ENCODE data around the gene RBM25.
A peak's percentile ranks its signal among the peaks of the same experiment; 100 is the strongest.

Gene RBM25

DNA sequence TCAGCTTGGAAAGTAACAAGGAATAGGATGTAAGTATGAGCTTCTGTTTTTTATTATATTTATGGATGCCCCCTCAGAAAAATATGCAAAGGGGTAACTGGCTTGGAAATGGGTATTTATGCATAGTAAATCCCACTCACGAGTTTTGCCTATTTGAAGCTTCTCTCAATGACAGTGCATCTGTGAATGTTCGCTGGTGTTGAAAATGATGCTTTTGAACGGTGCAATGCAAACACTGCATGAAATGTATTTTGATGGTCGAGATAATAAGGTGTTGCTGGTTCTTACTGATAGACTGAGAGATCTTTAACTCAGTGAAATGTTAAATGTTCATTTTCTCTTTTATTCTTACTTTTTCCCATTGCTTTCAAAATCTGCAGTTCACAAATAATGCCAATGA, 42.0 kb downstream of the RBM25 start:
- Histone ChIP-seq H3K27ac (ENCODE audit: low read depth in 2 of 2, low read length in 2 of 2) (no peak overlapping the region), H3K36me3 (ENCODE audit: control insufficient read depth in 2 of 2, insufficient read depth in 2 of 2, low read length in 2 of 2) (peaks cover 58 to 70% of the 10 kb centered on the region in 2 donors), H3K4me1 (ENCODE audit: control insufficient read depth in 2 of 2, insufficient read depth in 2 of 2, low read length in 2 of 2) (no peaks in the 10 kb centered on the region), H3K9ac (ENCODE audit: low read depth in 1 of 2, low read length in 2 of 2) (no peak overlapping the region), H3K27me3 (ENCODE audit: control insufficient read depth in 2 of 2, insufficient read depth in 2 of 2, low read length in 2 of 2) (no peaks in the 10 kb centered on the region), H3K9me3 (ENCODE audit: control insufficient read depth in 2 of 2, low read length in 2 of 2) (no peaks in the 10 kb centered on the region), H3K4me3 (ENCODE audit: low read length in 2 of 2) (no peak overlapping the region)

DNA sequence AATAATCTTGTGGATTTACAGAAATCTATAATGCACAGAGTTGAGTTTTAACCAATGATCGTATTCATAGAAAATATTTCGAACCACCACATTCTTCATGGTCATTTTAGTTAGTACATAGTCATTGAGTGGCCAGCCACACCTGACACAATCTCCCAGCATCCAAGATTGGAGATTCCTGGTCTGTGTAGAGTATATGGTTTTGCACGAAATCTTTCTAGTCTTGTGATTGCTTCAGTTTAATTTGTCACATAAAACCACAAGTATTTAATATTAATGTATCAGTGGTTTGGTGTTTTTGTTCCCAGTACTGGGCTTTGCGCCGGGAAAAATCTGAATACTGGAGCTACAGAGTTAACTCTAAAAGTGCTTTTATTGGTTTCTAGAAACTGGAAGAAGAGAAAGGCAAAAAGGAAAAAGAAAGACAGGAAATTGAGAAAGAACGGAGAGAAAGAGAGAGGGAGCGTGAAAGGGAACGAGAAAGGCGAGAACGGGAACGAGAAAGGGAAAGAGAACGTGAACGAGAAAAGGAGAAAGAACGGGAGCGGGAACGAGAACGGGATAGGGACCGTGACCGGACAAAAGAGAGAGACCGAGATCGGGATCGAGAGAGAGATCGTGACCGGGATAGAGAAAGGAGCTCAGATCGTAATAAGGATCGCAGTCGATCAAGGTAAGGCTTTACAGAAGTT, 44.6 kb downstream of the RBM25 start:
- no peak overlapping the region for H3K9ac ChIP-seq (ENCODE audit: low read depth in 1 of 2, low read length in 2 of 2)
- no peaks in the 10 kb centered on the region for H3K9me3 ChIP-seq (ENCODE audit: control insufficient read depth in 2 of 2, low read length in 2 of 2)
- H3K4me1 ChIP-seq (ENCODE audit: control insufficient read depth in 2 of 2, insufficient read depth in 2 of 2, low read length in 2 of 2), result no peaks in the 10 kb centered on the region
- no peak overlapping the region for H3K4me3 ChIP-seq (ENCODE audit: low read length in 2 of 2)
- H3K36me3 ChIP-seq (ENCODE audit: control insufficient read depth in 2 of 2, insufficient read depth in 2 of 2, low read length in 2 of 2), result peaks cover 60 to 82% of the 10 kb centered on the region in 2 donors
- H3K27ac ChIP-seq (ENCODE audit: low read depth in 2 of 2, low read length in 2 of 2), result no peak overlapping the region
- no peaks in the 10 kb centered on the region for H3K27me3 ChIP-seq (ENCODE audit: control insufficient read depth in 2 of 2, insufficient read depth in 2 of 2, low read length in 2 of 2)

DNA sequence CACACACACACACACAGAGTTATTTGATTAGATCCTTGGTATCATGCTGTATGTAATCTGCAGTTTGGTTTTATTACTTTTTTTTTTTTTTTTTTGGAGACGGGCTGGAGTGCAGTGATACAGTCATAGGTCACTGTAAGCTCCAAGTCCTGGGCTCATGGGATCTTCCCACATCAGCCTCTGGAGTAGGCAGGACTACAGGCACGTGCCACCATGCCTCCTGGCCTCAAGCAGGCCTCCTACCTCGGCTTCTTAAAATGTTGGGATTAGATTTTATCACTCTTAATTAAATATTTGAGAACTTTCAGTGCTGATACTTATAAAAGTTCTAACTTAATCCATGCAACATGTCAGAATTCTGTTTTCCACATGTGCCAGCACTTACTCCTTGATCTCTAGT, 46.7 kb downstream of the RBM25 start:
- H3K4me1 ChIP-seq (ENCODE audit: control insufficient read depth in 2 of 2, insufficient read depth in 2 of 2, low read length in 2 of 2), result no peaks in the 10 kb centered on the region

DNA sequence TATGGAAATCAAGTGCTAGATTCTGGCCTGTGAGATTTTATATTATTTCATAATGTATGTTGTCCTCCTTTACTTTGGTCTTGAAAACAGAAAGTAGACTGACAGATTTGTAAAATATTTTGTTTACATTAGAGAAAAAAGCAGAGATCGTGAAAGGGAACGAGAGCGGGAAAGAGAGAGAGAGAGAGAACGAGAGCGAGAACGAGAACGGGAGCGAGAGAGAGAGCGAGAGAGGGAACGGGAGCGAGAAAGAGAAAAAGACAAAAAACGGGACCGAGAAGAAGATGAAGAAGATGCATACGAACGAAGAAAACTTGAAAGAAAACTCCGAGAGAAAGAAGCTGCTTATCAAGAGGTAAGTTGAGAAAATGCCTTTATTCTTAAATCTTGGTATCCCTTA, 47.4 kb downstream of the RBM25 start:
- Histone ChIP-seq H3K9me3 (ENCODE audit: control insufficient read depth in 2 of 2, low read length in 2 of 2) (no peaks in the 10 kb centered on the region), H3K4me1 (ENCODE audit: control insufficient read depth in 2 of 2, insufficient read depth in 2 of 2, low read length in 2 of 2) (no peaks in the 10 kb centered on the region), H3K9ac (ENCODE audit: low read depth in 1 of 2, low read length in 2 of 2) (no peak overlapping the region), H3K27ac (ENCODE audit: low read depth in 2 of 2, low read length in 2 of 2) (no peak overlapping the region), H3K36me3 (ENCODE audit: control insufficient read depth in 2 of 2, insufficient read depth in 2 of 2, low read length in 2 of 2) (peaks cover 55 to 77% of the 10 kb centered on the region in 2 donors), H3K4me3 (ENCODE audit: low read length in 2 of 2) (no peak overlapping the region), H3K27me3 (ENCODE audit: control insufficient read depth in 2 of 2, insufficient read depth in 2 of 2, low read length in 2 of 2) (no peaks in the 10 kb centered on the region)

More for the DNA sequence above, 46.7 kb downstream of the RBM25 start:
- Histone ChIP-seq H3K9me3 (ENCODE audit: control insufficient read depth in 2 of 2, low read length in 2 of 2) (no peaks in the 10 kb centered on the region), H3K27me3 (ENCODE audit: control insufficient read depth in 2 of 2, insufficient read depth in 2 of 2, low read length in 2 of 2) (no peaks in the 10 kb centered on the region), H3K4me3 (ENCODE audit: low read length in 2 of 2) (no peak overlapping the region), H3K9ac (ENCODE audit: low read depth in 1 of 2, low read length in 2 of 2) (no peak overlapping the region), H3K27ac (ENCODE audit: low read depth in 2 of 2, low read length in 2 of 2) (no peak overlapping the region), H3K36me3 (ENCODE audit: control insufficient read depth in 2 of 2, insufficient read depth in 2 of 2, low read length in 2 of 2) (peaks cover 59 to 79% of the 10 kb centered on the region in 2 donors)

DNA sequence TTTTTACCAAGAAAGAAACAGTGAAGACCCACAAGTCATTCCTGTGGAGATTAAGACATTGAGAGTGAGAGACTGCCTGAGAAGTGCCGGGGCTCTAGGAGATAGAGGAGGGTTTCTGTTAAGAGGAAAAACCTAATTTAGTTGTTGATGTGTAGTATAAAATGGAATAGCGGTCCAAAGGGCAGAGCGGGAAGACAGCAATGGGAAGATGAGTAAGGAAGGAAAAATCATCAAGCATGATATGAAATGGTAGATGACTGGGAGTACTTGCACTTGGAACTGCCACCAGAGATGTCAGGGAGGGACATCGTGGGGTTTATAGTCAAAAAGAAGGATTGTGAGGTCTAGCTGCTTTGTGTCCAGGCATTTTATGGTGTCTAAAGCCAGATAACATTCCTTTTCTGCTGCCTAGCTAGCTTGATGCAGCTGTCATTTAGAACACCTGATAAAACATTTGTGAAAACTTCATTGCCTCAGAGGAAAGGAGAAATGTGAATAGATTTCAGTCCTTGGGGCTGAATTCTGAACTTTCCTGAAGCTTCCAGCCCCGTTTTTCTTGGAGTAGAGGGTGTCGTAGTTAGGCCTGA, 57.8 kb downstream of the RBM25 start:
- Histone ChIP-seq H3K4me3 (ENCODE audit: low read length in 2 of 2) (no peak overlapping the region), H3K36me3 (ENCODE audit: control insufficient read depth in 2 of 2, insufficient read depth in 2 of 2, low read length in 2 of 2) (peaks cover 63 to 74% of the 10 kb centered on the region in 2 donors), H3K9ac (ENCODE audit: low read depth in 1 of 2, low read length in 2 of 2) (no peak overlapping the region), H3K27ac (ENCODE audit: low read depth in 2 of 2, low read length in 2 of 2) (no peak overlapping the region), H3K4me1 (ENCODE audit: control insufficient read depth in 2 of 2, insufficient read depth in 2 of 2, low read length in 2 of 2) (no peaks in the 10 kb centered on the region), H3K27me3 (ENCODE audit: control insufficient read depth in 2 of 2, insufficient read depth in 2 of 2, low read length in 2 of 2) (no peaks in the 10 kb centered on the region), H3K9me3 (ENCODE audit: control insufficient read depth in 2 of 2, low read length in 2 of 2) (no peaks in the 10 kb centered on the region)

DNA sequence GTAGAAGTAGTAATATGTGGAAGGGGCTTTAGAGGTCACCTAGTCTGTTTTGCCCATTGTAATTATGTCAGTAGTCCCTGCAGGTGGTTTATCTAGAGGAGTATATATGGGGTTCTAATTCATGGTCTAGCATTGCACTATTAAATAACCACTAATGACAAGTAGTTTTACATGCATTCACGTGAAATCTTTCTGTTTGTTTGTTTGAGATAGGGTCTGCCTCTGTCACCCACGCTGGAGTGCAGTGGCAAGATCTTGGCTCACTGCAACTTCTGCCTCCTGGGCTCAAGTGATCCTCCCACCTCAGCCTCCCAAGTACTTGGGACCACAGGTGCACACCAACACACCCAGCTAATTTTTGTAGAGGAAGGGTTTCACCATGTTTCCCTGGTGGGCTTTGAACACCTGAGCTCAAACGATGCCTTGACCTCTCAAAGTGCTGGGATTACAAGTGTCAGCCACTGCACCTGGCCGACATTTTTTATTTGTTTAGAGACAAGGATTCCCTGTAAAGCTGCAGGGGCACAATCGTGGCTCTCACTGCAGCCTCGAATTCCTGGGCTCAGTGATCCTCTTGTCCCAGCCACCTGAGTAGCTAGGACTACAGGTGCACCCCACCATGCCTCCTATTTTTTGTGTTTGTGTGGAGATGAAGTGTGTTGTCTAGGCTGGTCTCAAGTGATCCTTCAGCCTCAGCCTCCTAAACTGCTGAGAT, 66.0 kb downstream of the RBM25 start:
- Histone ChIP-seq H3K9ac (ENCODE audit: low read depth in 1 of 2, low read length in 2 of 2) (no peak overlapping the region), H3K36me3 (ENCODE audit: control insufficient read depth in 2 of 2, insufficient read depth in 2 of 2, low read length in 2 of 2) (peaks cover 15 to 30% of the 10 kb centered on the region in 2 donors), H3K9me3 (ENCODE audit: control insufficient read depth in 2 of 2, low read length in 2 of 2) (no peaks in the 10 kb centered on the region), H3K27ac (ENCODE audit: low read depth in 2 of 2, low read length in 2 of 2) (no peak overlapping the region), H3K27me3 (ENCODE audit: control insufficient read depth in 2 of 2, insufficient read depth in 2 of 2, low read length in 2 of 2) (no peaks in the 10 kb centered on the region), H3K4me1 (ENCODE audit: control insufficient read depth in 2 of 2, insufficient read depth in 2 of 2, low read length in 2 of 2) (no peaks in the 10 kb centered on the region), H3K4me3 (ENCODE audit: low read length in 2 of 2) (no peak overlapping the region)

DNA sequence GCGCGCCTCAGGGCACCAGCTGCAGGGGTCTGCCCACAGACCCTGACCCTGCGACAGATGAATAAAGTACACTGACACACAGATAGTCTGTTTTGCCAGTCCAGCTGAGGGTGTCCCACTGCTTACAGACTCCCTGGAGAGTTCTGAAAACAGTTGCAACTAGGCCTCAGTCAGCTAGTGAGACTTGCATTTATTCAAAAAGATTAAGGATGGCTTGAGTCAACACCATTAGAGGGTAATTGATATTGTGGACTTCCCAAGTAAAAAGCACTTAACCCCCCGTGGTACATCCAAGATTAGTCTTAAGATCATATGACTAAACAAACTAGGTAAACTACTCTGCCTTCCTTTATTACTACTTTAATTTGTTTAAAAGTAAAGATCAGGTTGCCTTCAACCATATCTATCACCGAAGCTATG, 66.8 kb downstream of the RBM25 start:
- no peaks in the 10 kb centered on the region for H3K4me1 ChIP-seq (ENCODE audit: control insufficient read depth in 2 of 2, insufficient read depth in 2 of 2, low read length in 2 of 2)
- H3K27me3 ChIP-seq (ENCODE audit: control insufficient read depth in 2 of 2, insufficient read depth in 2 of 2, low read length in 2 of 2), result no peaks in the 10 kb centered on the region
- no peak overlapping the region for H3K27ac ChIP-seq (ENCODE audit: low read depth in 2 of 2, low read length in 2 of 2)
- H3K4me3 ChIP-seq (ENCODE audit: low read length in 2 of 2), result no peak overlapping the region
- H3K36me3 ChIP-seq (ENCODE audit: control insufficient read depth in 2 of 2, insufficient read depth in 2 of 2, low read length in 2 of 2), result peaks cover 11 to 24% of the 10 kb centered on the region in 2 donors
- H3K9ac ChIP-seq (ENCODE audit: low read depth in 1 of 2, low read length in 2 of 2), result no peak overlapping the region
- no peaks in the 10 kb centered on the region for H3K9me3 ChIP-seq (ENCODE audit: control insufficient read depth in 2 of 2, low read length in 2 of 2)

DNA sequence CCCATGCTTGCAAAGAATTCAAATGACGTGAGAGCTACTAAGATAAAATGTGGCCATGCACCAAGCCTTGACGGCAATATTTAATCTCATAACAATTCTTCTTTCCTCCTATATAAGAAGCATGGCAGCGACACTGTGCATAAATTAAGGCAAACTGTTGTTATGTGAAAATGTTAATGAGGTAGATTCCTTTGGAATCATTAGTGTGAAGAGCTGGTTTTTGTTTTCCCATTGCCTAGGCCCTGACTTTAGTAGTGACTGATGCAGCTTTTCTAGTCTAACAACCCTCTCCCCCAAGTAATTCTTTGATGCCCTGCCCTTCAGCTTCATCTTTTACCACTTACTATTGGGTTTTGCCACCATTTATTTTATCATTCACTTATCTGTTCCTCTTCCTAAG, 67.4 kb downstream of the RBM25 start:
- H3K4me3 ChIP-seq (ENCODE audit: low read length in 2 of 2), result no peak overlapping the region
- H3K36me3 ChIP-seq (ENCODE audit: control insufficient read depth in 2 of 2, insufficient read depth in 2 of 2, low read length in 2 of 2), result peaks cover 6 to 19% of the 10 kb centered on the region in 2 donors
- no peaks in the 10 kb centered on the region for H3K27me3 ChIP-seq (ENCODE audit: control insufficient read depth in 2 of 2, insufficient read depth in 2 of 2, low read length in 2 of 2)
- H3K27ac ChIP-seq (ENCODE audit: low read depth in 2 of 2, low read length in 2 of 2), result no peak overlapping the region
- no peaks in the 10 kb centered on the region for H3K4me1 ChIP-seq (ENCODE audit: control insufficient read depth in 2 of 2, insufficient read depth in 2 of 2, low read length in 2 of 2)
- no peaks in the 10 kb centered on the region for H3K9me3 ChIP-seq (ENCODE audit: control insufficient read depth in 2 of 2, low read length in 2 of 2)
- no peak overlapping the region for H3K9ac ChIP-seq (ENCODE audit: low read depth in 1 of 2, low read length in 2 of 2)

DNA sequence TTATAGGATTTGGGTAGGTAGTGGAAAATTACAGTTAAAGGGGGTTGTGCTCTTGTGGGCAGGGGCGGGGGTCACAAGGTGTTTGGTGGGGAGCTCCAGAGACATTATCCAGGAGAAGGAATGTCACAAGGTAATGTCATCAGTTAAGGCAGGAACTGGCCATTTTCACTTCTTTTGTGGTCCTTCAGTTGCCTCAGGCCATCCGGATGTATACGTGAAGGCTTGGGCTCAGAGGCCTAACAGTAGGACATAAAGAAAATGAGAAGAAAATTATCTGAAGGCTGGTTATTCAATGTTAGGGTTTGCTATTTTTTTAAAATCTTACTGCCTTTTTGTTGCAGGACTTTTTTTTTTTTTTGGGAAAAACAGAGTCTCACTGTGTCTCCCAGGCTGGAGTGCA, 75.5 kb downstream of the RBM25 start:
- peaks cover 7 to 14% of the 10 kb centered on the region in 2 donors for H3K4me1 ChIP-seq (ENCODE audit: control insufficient read depth in 2 of 2, insufficient read depth in 2 of 2, low read length in 2 of 2)
- H3K27ac ChIP-seq (ENCODE audit: low read depth in 2 of 2, low read length in 2 of 2), result no peak overlapping the region
- no peak overlapping the region for H3K4me3 ChIP-seq (ENCODE audit: low read length in 2 of 2)
- no peaks in the 10 kb centered on the region for H3K36me3 ChIP-seq (ENCODE audit: control insufficient read depth in 2 of 2, insufficient read depth in 2 of 2, low read length in 2 of 2)
- H3K27me3 ChIP-seq (ENCODE audit: control insufficient read depth in 2 of 2, insufficient read depth in 2 of 2, low read length in 2 of 2), result no peaks in the 10 kb centered on the region
- no peak overlapping the region for H3K9ac ChIP-seq (ENCODE audit: low read depth in 1 of 2, low read length in 2 of 2)
- no peaks in the 10 kb centered on the region for H3K9me3 ChIP-seq (ENCODE audit: control insufficient read depth in 2 of 2, low read length in 2 of 2)

DNA sequence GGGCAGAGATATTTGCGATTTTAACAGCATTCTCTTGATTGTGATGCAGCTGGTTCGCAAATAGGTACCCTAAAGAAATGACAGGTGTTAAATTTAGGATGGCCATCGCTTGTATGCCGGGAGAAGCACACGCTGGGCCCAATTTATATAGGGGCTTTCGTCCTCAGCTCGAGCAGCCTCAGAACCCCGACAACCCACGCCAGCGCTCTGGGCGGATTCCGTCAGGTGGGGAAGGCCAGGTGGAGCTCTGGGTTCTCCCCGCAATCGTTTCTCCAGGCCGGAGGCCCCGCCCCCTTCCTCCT, 77.7 kb downstream of the RBM25 start:
- peak overlapping the region; percentile 98 to 100 for H3K27ac ChIP-seq (ENCODE audit: low read depth in 2 of 2, low read length in 2 of 2)
- H3K4me3 ChIP-seq (ENCODE audit: low read length in 2 of 2), result peak overlapping the region; percentile 82 to 85
- peaks cover 7 to 14% of the 10 kb centered on the region in 2 donors for H3K4me1 ChIP-seq (ENCODE audit: control insufficient read depth in 2 of 2, insufficient read depth in 2 of 2, low read length in 2 of 2)
- H3K9ac ChIP-seq (ENCODE audit: low read depth in 1 of 2, low read length in 2 of 2), result peak overlapping the region; percentile 52 to 99
- no peaks in the 10 kb centered on the region for H3K27me3 ChIP-seq (ENCODE audit: control insufficient read depth in 2 of 2, insufficient read depth in 2 of 2, low read length in 2 of 2)
- no peaks in the 10 kb centered on the region for H3K36me3 ChIP-seq (ENCODE audit: control insufficient read depth in 2 of 2, insufficient read depth in 2 of 2, low read length in 2 of 2)
- no peaks in the 10 kb centered on the region for H3K9me3 ChIP-seq (ENCODE audit: control insufficient read depth in 2 of 2, low read length in 2 of 2)
